Fibroblast of mammary gland (primary cell): ENCODE measurements around the gene DDX23.
"Not testable (repeated sequence)": the region's sequence is repeated elsewhere in the genome, so short reads cannot be mapped to it uniquely, and the experiment has no call there.

ENCODE experiments used
- DNase-seq: peaks from one replicate; pipeline ENCODE4 v3.0.0-alpha.2; 2010; ENCODE audit warnings: low read depth
- H3K4me3 ChIP-seq: 2 replicates; pipeline ENCODE4 v1.5.1; 2011; ENCODE audit warnings: low read depth, mild to moderate bottlenecking, low read length, moderate library complexity; ENCODE audit not compliant: control insufficient read depth
- CTCF ChIP-seq: conservative IDR thresholded peaks from 2 replicates; pipeline ENCODE4 v1.5.1; 2011; ENCODE audit warnings: low read depth, low read length, inconsistent platforms; ENCODE audit not compliant: control insufficient read depth, insufficient read depth

DDX23 gene

GRCh38 chr12:48875944-48876515, 24.1 kb upstream of the DDX23 start:
- H3K4me3 ChIP-seq = no peak overlapping the region
- DNase-seq = peak; percentile 22
- no peak for TF ChIP-seq CTCF

- not testable (repeated sequence) for DNase-seq, H3K4me3 ChIP-seq
Measured at GRCh38 chr12:48873534-48873933, 21.6 kb upstream of the DDX23 start.

DNA sequence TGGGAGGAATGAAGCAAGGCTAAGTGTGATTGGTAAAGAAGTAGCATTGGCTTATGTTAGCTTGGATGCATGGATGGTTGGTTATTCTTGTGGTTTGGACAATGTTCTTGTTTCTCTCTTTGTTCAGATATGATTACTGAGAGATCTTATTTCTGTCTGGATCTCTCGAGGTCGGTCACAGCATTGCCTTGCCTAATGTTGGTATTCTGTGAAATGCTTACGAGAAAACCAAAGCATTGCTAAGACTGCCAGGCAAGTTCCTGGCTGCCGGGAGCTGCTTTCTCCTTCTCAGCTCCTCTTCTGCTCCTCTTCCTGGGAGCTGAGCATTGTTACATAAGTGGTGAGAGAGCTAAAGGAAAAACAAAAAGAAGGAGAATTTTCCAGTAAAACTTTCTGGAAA, 21.1 kb upstream of the DDX23 start:
- DNase-seq = no peak
- TF ChIP-seq CTCF = no peak
- H3K4me3 ChIP-seq = no peak overlapping the region

- TF ChIP-seq CTCF = no peak
- DNase-seq = no peak
- H3K4me3 ChIP-seq = no peak overlapping the region
Measured at GRCh38 chr12:48869191-48869590, 17.2 kb upstream of the DDX23 start.

DNA sequence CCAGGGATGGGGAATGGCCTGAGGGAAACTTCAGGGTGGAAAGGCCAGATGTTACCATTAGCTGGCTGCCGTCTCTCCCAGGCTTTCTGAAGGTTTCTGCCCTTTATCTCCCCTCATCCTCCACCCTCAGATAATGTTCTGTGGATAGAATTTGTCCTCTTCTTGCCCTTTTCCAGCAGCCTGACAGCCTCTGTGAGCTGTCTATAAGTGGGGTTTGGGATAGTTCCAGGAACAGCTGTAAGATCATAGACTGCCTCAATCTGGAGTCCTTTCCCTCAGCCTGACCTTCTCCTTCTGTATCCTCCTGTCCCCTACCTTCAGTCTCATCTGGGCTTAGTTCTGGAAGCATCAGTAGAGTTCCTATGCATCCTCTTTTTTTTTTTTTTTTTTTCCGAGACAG, 16.5 kb upstream of the DDX23 start:
- no peak for TF ChIP-seq CTCF
- H3K4me3 ChIP-seq = no peak overlapping the region
- DNase-seq = no peak

DNA sequence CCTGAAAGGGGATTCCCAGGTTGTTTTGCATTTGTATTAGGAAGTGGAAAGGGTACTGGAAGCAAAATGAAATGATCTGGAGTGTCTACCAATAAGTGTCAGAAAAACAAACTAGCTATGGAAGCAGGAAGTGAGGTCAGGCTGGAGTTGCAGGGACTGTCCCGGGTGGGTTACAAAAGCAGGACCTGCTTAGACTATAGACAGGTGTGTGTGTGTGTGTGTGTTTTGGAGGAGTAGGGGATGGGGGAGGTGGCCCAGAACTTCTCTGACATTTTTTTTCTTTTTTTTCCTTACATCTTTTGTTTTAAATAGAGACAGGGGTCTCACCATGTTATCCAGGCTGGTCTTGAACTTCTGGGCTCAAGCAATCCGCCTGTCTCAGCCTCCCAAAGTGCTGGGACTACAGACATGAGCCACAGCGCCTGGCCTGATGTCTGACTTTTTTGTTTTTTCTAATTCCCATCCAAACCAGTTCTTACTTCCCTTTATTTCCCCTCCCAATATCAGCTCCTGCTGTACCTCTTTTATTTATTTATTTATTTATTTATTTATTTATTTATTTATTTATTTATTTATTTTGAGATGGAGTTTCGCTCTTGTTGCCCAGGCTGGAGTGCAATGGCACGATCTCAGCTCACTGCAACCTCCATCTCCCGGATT, 14.2 kb upstream of the DDX23 start:
- H3K4me3 ChIP-seq = peak overlapping the region; percentile 68
- DNase-seq = no peak
- no peak for TF ChIP-seq CTCF

DNA sequence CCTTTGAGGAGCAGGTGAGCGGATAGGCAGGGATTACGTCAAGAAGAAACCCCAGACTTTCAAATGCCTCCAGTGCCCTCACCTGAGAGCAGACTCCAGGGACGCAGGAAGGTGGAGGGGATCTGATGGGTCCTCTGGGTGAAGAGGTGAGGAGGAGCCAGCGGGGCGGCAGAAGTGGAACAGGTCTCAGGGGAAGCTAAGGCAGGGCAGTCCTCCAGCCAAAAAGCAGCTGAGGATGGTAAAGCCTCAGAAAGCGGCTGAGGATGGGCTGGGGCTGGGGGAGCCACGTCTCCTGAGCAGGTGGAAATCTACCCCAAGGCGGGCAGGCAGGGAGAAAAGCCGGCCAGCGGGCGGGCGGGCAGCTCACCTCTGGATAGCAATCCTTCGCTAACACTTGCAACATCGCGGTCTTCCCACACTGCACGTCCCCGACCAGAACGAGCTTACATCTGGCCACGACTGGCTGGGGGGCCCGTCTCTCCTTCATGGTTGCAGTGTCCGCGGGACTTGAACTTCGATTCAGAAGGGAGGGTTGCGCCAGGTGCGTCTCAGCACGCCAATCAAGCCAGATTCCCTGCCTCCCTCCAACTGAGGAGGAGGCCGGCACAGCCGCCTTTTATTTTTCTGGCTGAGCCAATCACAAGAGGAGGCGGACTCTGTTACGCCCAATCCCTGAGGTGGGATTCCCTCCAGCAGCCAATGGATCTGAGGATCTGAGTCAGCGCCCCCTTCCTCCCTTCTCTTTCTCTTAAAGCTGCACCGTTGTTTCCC, 13.5 kb upstream of the DDX23 start, which contains the start of gene RND1:
RND1 (minus strand) TSS at position 590 of the 771 bp plus-strand sequence; CDS start at position 487, 103 bp downstream.
- peak within 1 kb of the TSS; percentile 68 for H3K4me3 ChIP-seq
- no peak for TF ChIP-seq CTCF
- peak; percentile 89 for DNase-seq
